GM18505 (cell line): ENCODE results near the gene GJA5.

Experiments used
- ATAC-seq: cut with Tn5 transposase; IDR thresholded peaks from one replicate; pipeline ENCODE4 v1.9.1; 2021; ENCODE audit not compliant: unreplicated experiment
- POLR2A ChIP-seq: IDR thresholded peaks from 4 replicates; pipeline ENCODE4 v1.6.1; 2011; ENCODE audit warnings: borderline replicate concordance; ENCODE audit not compliant: insufficient read depth, insufficient read length; ENCODE audit errors: extremely low read depth

The GJA5 gene

DNA sequence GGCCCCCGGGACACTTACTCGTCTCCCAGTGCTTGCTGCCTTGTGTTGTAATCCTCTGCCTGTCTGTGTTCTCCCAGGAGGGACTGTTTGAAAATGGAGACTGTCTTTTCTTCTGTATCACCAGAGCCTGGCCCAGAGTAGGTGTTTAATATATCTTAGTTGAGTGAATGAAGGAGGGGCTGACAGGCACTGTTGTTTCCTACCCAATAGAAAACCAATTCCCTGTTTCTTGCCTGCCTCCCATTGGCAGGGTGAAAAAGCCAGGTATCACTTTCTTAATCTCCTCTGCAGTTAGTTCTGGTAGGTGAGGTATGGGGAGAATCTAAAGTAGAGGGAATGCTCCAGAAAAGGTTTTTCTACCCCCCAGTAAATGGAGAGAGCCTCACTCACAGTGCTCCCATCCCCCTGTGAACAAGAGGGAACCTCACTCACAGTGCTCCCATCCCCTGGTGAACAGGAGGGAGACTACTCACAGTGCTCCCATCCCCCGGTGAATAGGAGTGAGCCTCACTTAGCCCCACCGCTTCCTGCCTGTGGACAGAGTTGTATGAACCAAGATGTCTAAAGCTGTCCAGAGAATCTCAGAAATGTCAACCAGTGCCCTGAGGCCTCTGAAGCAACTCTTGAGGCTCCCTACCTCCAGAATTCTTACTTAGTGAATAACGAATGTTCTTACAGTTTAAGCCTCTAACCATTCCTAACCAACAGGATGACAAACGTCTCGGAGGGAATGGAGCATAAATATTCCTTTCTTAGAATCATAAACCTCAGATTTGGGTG, at the start of gene GJA5:
GJA5 (minus strand) TSS at position 122 of the 780 bp plus-strand sequence. CDS start 1,364 bp downstream, outside the sequence.
- TF ChIP-seq POLR2A = no peak
- ATAC-seq = no peak

DNA sequence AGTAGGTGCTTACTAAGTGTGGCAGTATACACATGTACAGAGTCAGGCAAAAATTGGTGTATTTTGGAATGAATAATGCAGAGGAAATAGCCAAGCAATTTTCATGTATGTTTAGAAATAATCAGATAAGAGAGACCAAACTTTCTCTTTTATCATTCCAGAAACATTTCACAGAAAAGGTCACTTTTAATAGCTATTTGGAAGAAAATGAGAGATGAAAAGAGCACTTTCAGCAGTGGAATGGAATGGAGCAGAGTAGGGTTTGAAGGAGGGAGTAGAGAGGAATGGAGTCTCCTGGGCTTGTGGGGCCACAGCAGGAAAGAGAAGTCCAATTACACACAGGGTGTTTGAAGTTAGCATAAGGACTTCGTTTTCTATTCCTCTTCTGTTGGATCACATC, 48.8 kb upstream of the GJA5 start:
- no peak for ATAC-seq
- TF ChIP-seq POLR2A = no peak

DNA sequence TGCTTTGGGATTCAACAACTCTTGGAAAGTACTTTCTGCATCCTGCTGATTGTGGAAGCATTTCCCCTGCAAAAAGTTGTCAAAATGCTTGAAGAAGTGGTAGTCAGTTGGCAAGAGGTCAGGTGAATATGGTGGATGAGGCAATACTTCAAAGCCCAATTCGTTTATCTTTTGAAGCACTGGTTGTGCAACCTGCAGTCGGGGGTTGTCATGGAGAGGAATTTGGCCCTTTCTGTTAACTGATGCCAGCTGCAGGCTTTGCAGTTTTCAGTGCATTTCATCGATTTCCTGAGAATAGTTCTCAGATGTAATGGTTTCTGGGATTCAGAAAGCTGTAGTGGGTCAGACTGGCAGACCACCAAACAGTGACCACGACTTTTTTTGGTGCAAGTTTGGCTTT, 47.6 kb upstream of the GJA5 start:
- no peak for TF ChIP-seq POLR2A
- no peak for ATAC-seq

DNA sequence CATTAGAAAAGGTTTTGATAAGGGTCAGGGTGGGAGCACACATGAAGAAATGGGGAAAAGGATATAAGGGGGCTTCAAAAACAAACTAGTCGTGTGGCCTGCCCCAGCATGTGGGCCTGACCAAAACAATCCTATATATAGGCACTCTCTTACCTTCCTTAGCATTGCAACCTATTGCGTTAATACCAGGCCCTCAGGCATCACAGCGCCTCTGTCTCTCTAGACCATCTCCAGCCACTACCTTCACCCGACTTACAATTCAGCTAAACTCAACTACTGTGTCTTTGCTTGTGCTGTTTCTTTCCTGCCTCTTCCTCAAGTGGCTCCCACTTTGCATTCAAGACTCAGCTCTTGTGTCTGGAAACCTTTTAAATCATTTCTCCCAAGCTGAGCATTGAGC, 47.0 kb upstream of the GJA5 start:
- no peak for ATAC-seq
- TF ChIP-seq POLR2A = no peak

DNA sequence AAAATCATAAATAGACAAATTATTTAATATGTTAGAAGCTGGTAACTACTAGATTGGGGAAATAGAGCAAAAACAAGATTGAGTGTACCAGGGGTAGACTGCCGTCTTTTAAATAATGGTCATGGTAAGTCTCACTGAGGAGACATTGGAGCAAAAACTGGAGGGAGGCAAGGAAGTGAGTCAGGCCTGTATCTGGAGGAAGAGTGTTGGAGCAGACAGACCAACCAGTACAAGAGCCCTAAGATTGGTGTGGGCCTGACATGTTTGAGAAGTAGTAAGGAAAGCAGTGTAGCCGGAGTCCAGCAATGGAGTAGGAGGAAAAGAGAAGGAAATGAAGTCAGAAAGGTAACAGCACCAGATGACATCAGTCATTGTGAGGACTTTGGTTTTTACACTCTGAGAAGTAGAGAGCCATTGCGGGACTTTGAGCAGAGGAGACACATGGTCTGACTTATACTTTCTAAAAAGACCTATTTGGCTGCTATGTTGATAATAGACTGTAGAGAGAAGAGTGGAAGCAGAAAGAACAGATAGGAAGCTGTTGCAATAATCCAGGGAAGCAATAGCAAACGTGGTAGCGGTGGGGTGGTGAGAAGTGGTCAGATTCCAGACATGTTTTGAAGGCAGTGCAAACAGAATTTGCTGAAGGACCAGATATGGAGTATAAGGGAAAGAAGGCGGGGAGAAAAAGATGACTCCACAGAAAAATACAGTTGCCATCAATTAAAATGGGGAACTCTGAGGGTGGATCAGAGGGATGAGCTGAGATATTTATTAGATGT, 44.7 kb upstream of the GJA5 start:
- ATAC-seq = no peak
- TF ChIP-seq POLR2A = no peak

DNA sequence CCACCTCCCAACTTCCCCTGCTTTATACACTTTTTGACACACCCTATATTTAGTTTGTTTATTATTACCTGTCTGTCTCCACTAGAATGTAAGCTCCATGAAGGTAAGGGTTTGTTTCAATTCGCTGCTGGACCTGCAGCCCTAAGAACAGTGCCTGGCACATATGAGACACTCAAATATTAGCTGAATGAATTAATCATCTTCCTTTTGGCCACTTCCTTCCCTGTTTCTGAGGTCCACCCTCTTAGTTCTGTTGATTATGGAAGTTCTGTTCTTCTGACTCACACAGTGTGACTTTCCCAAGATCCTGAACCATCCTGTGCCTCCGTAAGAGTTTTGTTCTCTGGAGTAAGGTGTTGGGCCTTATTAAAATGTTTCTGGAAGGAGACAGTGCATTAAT, 40.4 kb upstream of the GJA5 start:
- no peak for ATAC-seq
- TF ChIP-seq POLR2A = no peak

DNA sequence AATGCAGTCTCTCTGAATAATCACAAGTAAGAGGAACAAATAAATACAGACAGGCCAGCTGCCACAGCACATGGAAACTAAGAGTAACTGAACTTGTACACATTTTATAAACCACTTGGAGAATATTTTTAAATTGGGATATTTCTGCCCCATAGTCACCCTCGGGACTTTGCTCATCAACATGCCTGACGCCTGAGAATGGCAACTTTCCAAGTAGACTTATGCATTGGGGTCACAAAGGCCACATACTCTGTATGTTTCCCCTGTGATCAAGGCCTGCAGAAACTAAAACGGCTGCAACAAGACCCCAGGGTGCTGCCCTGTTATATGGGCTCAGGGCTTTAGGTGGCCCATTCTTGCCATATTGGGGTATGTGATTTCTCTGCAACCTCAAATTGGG, 38.3 kb upstream of the GJA5 start:
- TF ChIP-seq POLR2A = no peak
- no peak for ATAC-seq

DNA sequence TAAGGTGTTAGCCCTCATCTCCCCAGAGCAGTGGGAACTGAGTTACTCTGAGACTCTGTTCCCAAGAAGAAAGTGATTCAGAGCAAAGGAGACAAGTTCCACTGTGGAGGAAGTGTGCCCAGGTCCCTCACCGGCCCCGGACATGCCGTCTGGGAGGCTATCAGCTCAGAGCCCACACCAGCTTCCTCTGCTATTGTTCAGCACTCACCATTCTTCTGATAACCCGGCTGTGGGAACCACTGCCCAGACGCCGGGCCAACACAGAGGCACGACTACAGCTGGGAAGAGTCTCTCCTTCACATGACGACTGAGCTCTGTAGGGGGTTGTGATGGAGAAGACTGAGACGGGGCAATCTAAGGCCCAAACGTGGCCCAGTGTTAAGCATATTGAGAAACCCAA, 34.2 kb upstream of the GJA5 start:
- no peak for TF ChIP-seq POLR2A
- ATAC-seq = no peak

DNA sequence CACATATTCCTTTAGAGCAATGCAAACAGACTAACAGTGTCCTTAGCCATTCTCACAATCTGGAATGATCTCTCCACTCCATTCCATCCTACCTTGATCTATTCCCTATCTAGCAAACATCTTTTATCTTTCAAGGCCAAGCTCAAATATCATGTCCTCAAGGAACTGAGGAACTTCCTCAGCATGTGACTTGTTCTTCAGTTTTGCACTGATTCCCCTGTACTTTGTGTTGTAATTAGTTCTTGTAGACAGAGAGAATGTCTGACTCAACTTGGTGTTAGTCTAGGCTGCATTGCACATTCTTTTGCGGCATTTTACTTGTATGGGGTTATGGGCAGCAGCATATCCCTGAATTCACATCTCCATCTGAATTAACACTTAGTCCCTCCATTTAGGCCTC, 31.5 kb upstream of the GJA5 start:
- no peak for TF ChIP-seq POLR2A
- ATAC-seq = no peak

DNA sequence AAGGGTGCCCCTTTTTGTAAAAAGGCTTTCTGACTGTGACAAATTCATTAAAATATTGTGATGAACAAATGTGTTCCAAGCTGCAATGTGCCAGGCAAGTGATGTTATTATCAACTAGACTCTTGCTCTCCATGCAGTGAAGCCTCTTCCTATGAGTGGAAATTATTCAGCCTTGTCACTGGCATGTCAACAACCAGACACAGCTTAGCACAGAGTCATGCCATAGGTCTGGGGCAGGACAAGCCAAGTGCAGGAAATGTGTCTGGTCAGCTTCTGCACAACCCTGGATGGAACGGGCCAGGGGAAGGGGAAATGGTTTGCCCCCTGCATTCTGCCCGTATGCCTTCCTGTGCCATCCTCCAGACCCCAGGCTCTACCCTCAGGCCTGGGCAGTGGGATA, 27.4 kb upstream of the GJA5 start:
- no peak for ATAC-seq
- no peak for TF ChIP-seq POLR2A

DNA sequence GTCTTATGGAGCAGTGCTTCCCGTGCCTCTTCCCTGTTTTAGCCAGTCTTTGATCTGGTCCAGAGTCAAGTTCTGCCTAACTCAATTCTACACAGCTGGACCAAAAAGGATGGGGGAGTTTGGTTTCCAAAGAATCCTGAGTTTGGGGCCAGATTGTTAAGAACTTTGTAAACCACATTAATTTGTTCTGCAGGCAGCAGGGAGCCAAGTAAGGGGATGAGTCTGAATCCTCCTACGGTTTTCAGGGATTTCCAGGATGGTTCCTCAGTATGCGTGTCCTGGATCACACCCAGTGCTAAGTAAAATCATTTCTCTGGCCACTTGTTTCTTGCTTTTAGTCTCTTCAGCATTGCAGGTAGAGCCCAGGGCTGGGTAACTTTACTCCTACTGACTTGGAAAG, 26.1 kb upstream of the GJA5 start:
- no peak for TF ChIP-seq POLR2A
- ATAC-seq = no peak

DNA sequence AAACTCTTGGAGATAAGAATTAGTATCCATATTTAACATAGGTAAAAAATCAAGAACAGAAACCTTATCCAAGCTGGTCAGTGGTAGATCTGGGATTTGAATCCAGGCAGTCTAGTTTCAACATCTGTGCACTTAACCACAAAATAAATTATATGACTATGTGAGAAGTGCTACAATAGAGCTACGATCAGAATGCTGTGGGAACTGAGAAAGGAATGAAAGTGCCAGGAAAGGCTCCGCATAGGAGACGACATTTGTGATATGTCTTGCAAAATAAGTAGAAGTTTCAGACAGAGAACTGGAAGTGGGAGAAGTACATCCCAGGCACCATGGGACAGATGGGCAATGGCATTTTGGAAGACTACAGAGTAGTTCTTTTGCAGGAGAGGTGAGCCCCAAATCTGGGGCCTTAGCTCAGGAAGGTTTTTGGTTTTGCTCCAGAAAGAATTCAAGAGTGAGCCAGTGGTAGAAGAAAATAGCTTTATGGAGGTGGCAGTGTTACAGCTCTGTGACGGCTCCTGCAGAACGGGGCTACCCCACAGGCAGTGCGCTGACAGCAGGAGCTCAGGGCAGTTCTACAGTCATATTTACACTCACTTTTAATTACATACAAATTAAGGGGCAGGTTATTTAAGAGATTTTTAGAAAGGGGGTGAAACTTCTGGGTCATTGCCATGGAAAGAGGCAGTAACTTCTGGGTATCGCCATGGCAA, 25.5 kb upstream of the GJA5 start:
- TF ChIP-seq POLR2A = no peak
- ATAC-seq = no peak

DNA sequence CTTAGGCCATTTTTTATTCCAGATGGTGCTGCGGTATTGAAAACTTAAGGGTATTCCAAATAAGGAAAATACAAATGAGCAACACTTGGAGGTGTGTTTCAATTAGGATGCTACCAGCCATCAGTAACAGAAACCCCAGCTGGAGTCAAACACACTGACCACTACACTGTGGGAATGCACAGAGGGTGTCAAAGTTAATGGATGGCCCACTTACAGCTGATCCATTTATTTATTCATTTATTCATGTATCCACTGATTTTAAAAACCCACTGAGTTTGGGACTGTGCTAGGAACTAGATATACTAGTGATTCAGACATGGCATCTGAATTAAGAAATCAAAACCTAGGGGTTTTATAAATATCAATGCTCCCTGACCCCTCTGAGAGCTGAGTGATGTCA, 24.5 kb upstream of the GJA5 start:
- no peak for TF ChIP-seq POLR2A
- ATAC-seq = no peak
